Transverse colon (tissue), 4 donors: Measurements from ENCODE around the gene NFASC. TPM values are rescaled to one million over a fixed set of nuclear protein-coding genes. Genes with fewer than 3 reads are reported as not detected.

ENCODE experiments used
- DNase-seq: peaks from one replicate; pipeline ENCODE4 v3.0.0-alpha.2; 2019
- H3K27ac ChIP-seq, 4 donors: fragments of 200-600 bp; sonication (generic); 2 replicates each; pipeline ENCODE4 v1.5.1; 2016 to 2018; ENCODE audit warnings: inconsistent platforms in 4 of 4
- H3K27me3 ChIP-seq: fragments of 200-600 bp; sonication (generic); 2 replicates; pipeline ENCODE4 v1.5.1; 2017; ENCODE audit warnings: inconsistent platforms
- H3K36me3 ChIP-seq, 4 donors: fragments of 200-600 bp; sonication (generic); 2 replicates each; pipeline ENCODE4 v1.5.1; 2017 to 2019; ENCODE audit warnings: inconsistent platforms in 4 of 4
- H3K4me1 ChIP-seq, 4 donors: fragments of 200-600 bp; sonication (generic); 2 replicates each; pipeline ENCODE4 v1.5.1; 2017 to 2020; ENCODE audit warnings: inconsistent platforms in 4 of 4
- H3K4me3 ChIP-seq, 4 donors: fragments of 200-600 bp; sonication (generic); 1 replicate in 1 of 4; 2 replicates in 3 of 4; pipeline versions ENCODE4 v1.5.1 to v1.6.1; 2017 to 2019; ENCODE audit warnings: inconsistent platforms in 4 of 4
- H3K9me3 ChIP-seq, 2 donors: fragments of 200-600 bp; sonication (generic); 2 replicates each; pipeline ENCODE4 v1.5.1; 2017 to 2019; ENCODE audit warnings: inconsistent platforms in 2 of 2
- EP300 ChIP-seq: sonication (generic); formaldehyde crosslinking; IDR thresholded peaks from one replicate; pipeline ENCODE4 v1.6.1; 2017; ENCODE audit warnings: antibody characterized with exemption, low read depth
- POLR2A ChIP-seq: fragments of 450-650 bp; IDR thresholded peaks from one replicate; pipeline ENCODE4 v1.6.1; 2016; ENCODE audit warnings: antibody characterized with exemption, mild to moderate bottlenecking, moderate library complexity
- POLR2AphosphoS5 ChIP-seq, 3 donors: sonication (generic); formaldehyde crosslinking; IDR thresholded peaks; one replicate each; pipeline ENCODE4 v1.6.1; 2016; ENCODE audit warnings: antibody characterized with exemption in 3 of 3
- WGBS, 2 donors: methylation state at CpG; one replicate each; pipeline ENCODE4 v1.1.5; 2018; ENCODE audit warnings: low coverage in 1 of 2; 5-methylcytosine and 5-hydroxymethylcytosine counted together
- in situ Hi-C, 4 donors: fragments of 200-750 bp; cut with MboI; loops; one replicate each; pipeline versions ENCODE4 v1.15.0 to v1.15.1; 2017; ENCODE audit warnings: low sequenced_read_pairs in 3 of 4, low pct_ligation_motif_present in 1 of 4, low pct_unique_long_range_greater_than_20kb in 1 of 4
- intact Hi-C: fragments of 100-400 bp; cut with DNase I; formaldehyde crosslinking; loops from one replicate; pipeline ENCODE4 v1.15.1; 2023; ENCODE audit warnings: low total_unique reads
- total RNA-seq, 4 donors: library from RNA; depleted of rRNA; stranded (reverse); fragments of >200 nt; gene quantifications; one replicate each; pipeline ENCODE4 v1.1.0, GENCODE V29; 2016
- TF ChIP-seq, protein P1 (sequence below), 5 experiments: fragments of 200-600 bp in 3 of 5; fragments of 450-650 bp in 2 of 5; sonication (generic) in 3 of 5; IDR thresholded peaks; 1 replicate in 2 of 5; 2 replicates in 3 of 5; pipeline ENCODE4 v1.5.1; 2016 to 2017; ENCODE audit warnings: antibody characterized with exemption in 5 of 5, inconsistent platforms in 3 of 5, mild to moderate bottlenecking in 2 of 5, moderate library complexity in 1 of 5

The NFASC gene
- total RNA-seq, 4 donors from 2014 or later = 11.3 to 48.8 (median 13.4) TPM

DNA sequence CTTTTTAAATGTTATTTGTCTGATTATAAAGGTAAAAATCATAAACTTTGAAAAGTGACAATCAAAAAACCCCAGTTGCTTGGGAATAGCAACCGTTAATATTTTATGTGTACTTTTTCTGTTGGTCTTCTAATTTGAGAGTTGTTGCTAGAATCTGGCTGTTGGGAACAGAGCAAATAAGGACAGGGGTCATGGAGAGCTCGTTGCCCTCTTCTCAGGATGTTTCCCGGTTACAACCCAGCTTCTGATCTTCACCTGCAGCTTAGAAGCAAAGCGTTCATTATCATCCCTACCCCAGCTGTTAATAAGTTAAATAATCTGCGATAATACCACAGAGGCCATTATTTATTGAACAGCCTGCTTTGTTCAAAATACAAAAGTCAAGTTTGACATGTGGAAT, 22.1 kb upstream of the NFASC start:
- Histone ChIP-seq H3K27me3 (no peaks in the 10 kb centered on the region), H3K36me3 (no peaks in the 10 kb centered on the region), H3K27ac (no peak overlapping the region), H3K4me3 (no peak overlapping the region), H3K4me1 (no peaks in the 10 kb centered on the region), H3K9me3 (no peaks in the 10 kb centered on the region)
- in situ Hi-C loops = no loop called here
- no peak for DNase-seq
- intact Hi-C loops = no loop called here
- TF ChIP-seq POLR2AphosphoS5 (IDR thresholded peaks at IDR 0.05) (no peak), POLR2A (no peak), EP300 (no peak)
- TF ChIP-seq, protein P1, sequence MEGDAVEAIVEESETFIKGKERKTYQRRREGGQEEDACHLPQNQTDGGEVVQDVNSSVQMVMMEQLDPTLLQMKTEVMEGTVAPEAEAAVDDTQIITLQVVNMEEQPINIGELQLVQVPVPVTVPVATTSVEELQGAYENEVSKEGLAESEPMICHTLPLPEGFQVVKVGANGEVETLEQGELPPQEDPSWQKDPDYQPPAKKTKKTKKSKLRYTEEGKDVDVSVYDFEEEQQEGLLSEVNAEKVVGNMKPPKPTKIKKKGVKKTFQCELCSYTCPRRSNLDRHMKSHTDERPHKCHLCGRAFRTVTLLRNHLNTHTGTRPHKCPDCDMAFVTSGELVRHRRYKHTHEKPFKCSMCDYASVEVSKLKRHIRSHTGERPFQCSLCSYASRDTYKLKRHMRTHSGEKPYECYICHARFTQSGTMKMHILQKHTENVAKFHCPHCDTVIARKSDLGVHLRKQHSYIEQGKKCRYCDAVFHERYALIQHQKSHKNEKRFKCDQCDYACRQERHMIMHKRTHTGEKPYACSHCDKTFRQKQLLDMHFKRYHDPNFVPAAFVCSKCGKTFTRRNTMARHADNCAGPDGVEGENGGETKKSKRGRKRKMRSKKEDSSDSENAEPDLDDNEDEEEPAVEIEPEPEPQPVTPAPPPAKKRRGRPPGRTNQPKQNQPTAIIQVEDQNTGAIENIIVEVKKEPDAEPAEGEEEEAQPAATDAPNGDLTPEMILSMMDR (IDR thresholded peaks at IDR 0.05) = no peak
- 39 to 74% methylated on average over 2 to 5 of the region's 5 CpGs for WGBS, 2 donors

DNA sequence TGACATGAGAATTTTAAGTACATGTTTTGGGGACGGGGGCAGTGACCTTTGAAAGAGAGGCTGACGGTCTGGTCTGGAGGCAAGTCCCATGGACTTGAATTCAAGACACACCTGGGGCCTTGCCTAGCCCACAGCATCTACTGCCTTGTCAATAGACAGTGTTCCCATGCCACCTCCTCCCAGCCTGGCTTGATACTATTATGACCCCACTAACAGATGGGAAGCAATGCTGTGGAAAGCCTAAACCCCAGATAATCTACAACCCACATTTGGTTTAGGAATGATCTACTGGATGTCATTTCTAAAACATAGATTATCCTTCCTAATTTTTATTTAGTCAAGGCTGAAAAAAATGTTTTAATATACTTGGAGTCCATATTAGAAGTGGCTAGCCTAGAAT, 17.8 kb upstream of the NFASC start:
- TF ChIP-seq, protein P1 (IDR thresholded peaks at IDR 0.05) = no peak
- TF ChIP-seq POLR2A (no peak), POLR2AphosphoS5 (IDR thresholded peaks at IDR 0.05) (no peak), EP300 (no peak)
- intact Hi-C loops = no loop called here
- 69% methylated on average over 2 of the region's 2 CpGs; no CpG with 5 or more reads in 1 of the 2 donors for WGBS, 2 donors

DNA sequence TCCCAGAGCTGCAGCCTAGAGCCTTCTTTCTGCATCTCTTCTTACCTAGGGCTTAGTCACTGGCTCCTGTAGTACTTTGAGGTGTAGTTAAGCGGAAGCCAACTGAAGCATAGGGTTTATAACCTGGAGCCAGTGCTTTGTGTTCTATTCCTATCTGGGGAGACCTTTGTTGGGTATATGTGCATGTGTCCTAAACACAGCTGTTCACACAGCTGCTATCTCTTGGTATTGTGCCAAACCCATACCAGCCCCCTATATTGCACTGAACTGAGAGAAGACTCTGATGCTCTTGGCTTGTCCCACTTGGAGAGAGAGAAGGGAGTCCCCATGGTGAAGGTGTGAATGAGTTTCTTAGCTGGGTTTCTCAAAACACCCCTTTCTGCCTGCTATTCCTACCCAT, 17.2 kb upstream of the NFASC start:
- in situ Hi-C loops = no loop called here
- H3K4me1 ChIP-seq = no peaks in the 10 kb centered on the region
- H3K27ac ChIP-seq = no peak overlapping the region
- DNase-seq = no peak
- no peaks in the 10 kb centered on the region for H3K27me3 ChIP-seq
- TF ChIP-seq POLR2AphosphoS5 (IDR thresholded peaks at IDR 0.05) = no peak
- TF ChIP-seq EP300 = no peak
- H3K36me3 ChIP-seq = no peaks in the 10 kb centered on the region
- intact Hi-C loops = no loop called here
- no peak overlapping the region for H3K4me3 ChIP-seq
- 95 to 100% methylated on average over 1 of the region's 1 CpG for whole genome bisulfite sequencing, 2 donors
- H3K9me3 ChIP-seq = no peaks in the 10 kb centered on the region

More for the DNA sequence above, 17.8 kb upstream of the NFASC start:
- Histone ChIP-seq H3K4me1 (no peaks in the 10 kb centered on the region), H3K36me3 (no peaks in the 10 kb centered on the region), H3K27ac (no peak overlapping the region), H3K27me3 (no peaks in the 10 kb centered on the region), H3K4me3 (no peak overlapping the region), H3K9me3 (no peaks in the 10 kb centered on the region)
- DNase-seq = no peak
- in situ Hi-C loops = no loop called here

GRCh38 chr1:204854286-204854685, 16.4 kb upstream of the NFASC start:
- Histone ChIP-seq H3K4me3 (no peak overlapping the region), H3K4me1 (no peaks in the 10 kb centered on the region), H3K9me3 (no peaks in the 10 kb centered on the region), H3K36me3 (no peaks in the 10 kb centered on the region), H3K27ac (no peak overlapping the region), H3K27me3 (no peaks in the 10 kb centered on the region)
- in situ Hi-C loops = no loop called here
- no peak for TF ChIP-seq EP300
- TF ChIP-seq POLR2AphosphoS5 (IDR thresholded peaks at IDR 0.05) = no peak
- TF ChIP-seq, protein P1 (IDR thresholded peaks at IDR 0.05) = no peak
- WGBS, 2 donors = 69% methylated on average over 2 of the region's 2 CpGs; no CpG with 5 or more reads in 1 of the 2 donors
- DNase-seq = no peak
- intact Hi-C loops = no loop called here

DNA sequence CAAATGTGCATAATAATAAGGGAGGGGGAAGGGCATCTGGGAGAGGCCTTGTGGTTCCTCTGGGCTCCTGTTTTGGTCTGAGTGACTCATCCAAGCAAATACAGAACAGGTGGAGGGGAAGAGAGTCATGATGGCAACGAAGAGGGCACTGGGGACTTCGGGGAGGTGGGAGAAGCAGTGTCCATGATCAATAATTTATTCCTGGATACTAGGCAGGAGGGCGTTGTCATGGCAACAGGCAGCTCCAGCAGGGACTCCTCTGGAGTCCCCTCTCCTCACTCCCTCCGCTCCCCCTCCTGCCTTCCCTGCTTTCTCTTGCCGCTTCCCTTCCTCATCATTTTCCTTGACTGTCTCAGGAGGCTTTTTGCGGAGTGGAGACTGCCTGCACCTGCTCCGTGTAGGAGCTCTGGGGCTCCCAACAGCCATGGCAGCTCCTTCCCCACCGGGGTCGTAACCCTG, 12.3 kb upstream of the NFASC start:
- intact Hi-C loops (no loop called here), in situ Hi-C loops (no loop called here)
- TF ChIP-seq, protein P1 (IDR thresholded peaks at IDR 0.05) = no peak
- no peak for TF ChIP-seq POLR2AphosphoS5 (IDR thresholded peaks at IDR 0.05)
- TF ChIP-seq POLR2A = no peak
- TF ChIP-seq EP300 = no peak
- Histone ChIP-seq H3K4me3 (no peak overlapping the region), H3K36me3 (no peaks in the 10 kb centered on the region), H3K4me1 (peaks cover 0 to 6% (median 0%) of the 10 kb centered on the region in 4 donors), H3K9me3 (no peaks in the 10 kb centered on the region), H3K27me3 (no peaks in the 10 kb centered on the region), H3K27ac (no peak overlapping the region)
- 85% methylated on average over 9 of the region's 9 CpGs; no CpG with 5 or more reads in 1 of the 2 donors for WGBS, 2 donors
- no peak for DNase-seq
